Hematopoietic multipotent progenitor cell treated with erythropoietin and hydrocortisone succinate and interleukin-3 and kit ligand, for 8 days (in vitro differentiated cells): ENCODE data around the gene MLXIPL.
"Not testable (repeated sequence)": the region's sequence is repeated elsewhere in the genome, so short reads cannot be mapped to it uniquely, and the experiment has no call there.

Experiments
- DNase-seq: peaks from one replicate; pipeline ENCODE4 v3.0.0-alpha.2; 2015

Gene MLXIPL, protein sequence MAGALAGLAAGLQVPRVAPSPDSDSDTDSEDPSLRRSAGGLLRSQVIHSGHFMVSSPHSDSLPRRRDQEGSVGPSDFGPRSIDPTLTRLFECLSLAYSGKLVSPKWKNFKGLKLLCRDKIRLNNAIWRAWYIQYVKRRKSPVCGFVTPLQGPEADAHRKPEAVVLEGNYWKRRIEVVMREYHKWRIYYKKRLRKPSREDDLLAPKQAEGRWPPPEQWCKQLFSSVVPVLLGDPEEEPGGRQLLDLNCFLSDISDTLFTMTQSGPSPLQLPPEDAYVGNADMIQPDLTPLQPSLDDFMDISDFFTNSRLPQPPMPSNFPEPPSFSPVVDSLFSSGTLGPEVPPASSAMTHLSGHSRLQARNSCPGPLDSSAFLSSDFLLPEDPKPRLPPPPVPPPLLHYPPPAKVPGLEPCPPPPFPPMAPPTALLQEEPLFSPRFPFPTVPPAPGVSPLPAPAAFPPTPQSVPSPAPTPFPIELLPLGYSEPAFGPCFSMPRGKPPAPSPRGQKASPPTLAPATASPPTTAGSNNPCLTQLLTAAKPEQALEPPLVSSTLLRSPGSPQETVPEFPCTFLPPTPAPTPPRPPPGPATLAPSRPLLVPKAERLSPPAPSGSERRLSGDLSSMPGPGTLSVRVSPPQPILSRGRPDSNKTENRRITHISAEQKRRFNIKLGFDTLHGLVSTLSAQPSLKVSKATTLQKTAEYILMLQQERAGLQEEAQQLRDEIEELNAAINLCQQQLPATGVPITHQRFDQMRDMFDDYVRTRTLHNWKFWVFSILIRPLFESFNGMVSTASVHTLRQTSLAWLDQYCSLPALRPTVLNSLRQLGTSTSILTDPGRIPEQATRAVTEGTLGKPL

DNA sequence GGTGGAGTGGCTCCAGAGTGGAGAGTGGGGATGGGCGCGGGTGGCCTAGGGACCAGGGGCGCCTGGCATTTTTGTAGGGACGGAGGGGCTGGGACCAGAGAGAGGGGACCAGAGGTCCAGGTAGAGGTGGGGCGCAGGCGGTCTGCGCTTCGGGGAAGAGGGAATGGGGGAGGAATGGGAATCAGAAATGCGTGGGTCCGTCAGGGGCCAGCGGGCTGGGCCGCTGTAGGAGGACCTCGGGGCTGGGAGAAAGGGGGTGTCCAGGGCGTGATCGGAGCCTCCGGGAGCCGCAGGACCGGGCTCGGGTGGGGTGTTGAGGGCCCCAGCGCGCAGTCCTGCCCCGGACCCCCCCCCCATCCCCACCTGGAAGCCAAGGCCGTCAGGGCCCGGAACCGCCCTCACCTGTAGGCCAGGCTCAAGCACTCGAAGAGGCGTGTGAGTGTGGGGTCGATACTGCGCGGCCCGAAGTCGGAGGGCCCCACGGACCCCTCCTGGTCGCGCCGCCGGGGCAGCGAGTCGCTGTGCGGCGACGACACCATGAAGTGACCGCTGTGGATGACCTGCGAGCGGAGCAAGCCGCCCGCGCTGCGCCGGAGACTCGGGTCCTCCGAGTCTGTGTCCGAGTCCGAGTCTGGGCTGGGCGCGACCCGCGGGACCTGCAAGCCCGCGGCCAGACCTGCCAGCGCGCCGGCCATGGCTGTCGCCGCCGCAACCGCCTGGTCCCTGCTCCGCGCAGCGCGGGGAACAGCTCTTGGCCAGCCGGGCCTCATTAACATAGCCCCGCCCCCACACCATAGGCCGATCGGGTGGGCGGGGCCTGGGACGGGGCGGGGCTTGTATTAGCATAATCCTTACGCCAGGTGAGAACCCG lies at the start of gene MLXIPL:
Gene MLXIPL (minus strand): TSS at position 725 of the 871 bp plus-strand sequence. CDS start 30 bp downstream, at position 695.
- DNase-seq: peak; percentile 70

DNA sequence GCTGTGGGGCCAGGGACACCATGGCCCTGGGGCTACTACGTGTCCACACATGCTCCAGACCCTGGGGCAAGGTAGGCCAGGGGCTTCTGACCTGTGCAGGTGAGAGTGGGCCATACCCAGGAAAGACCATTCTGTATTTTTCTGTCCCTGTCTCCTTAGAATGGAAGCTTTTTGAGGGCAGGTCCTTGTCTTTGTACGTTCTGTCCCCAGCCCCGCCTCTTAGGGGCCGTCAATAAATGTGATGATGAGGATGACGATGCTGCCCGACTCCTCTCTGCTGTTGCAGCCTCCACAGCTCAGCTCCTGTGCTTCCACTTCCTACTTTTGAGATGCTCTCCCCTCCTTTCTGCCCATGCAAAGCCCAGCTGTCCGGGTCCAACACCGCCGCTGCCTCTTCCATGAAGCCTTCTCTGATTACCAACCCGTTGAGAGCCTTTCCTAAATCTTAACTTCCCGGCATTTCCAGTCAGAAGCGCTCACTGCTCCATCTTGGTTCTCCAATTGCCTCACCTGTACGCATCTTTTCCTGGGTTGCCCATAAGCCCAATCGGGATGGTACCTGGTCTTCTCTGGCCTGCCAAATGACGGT lies 47.6 kb upstream of the MLXIPL start:
- DNase-seq: no peak

DNA sequence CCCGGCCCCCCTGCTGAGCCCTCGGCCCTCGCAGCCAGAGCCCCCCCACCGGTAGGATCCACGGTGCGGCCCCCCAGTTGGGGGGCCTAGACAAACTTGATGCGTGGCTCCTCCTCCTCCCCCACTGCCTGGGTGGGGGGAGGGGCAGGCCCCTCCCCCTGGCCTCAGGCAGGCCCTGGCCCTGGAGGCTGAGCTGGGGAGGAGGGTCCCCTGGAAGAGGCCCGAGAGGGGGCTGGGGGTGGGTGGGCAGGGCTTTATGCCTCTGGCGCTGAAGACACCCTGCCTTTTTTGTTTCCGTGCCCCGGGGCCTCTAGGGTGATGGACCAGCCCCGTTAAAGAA lies 47.0 kb upstream of the MLXIPL start:
- DNase-seq: no peak

DNA sequence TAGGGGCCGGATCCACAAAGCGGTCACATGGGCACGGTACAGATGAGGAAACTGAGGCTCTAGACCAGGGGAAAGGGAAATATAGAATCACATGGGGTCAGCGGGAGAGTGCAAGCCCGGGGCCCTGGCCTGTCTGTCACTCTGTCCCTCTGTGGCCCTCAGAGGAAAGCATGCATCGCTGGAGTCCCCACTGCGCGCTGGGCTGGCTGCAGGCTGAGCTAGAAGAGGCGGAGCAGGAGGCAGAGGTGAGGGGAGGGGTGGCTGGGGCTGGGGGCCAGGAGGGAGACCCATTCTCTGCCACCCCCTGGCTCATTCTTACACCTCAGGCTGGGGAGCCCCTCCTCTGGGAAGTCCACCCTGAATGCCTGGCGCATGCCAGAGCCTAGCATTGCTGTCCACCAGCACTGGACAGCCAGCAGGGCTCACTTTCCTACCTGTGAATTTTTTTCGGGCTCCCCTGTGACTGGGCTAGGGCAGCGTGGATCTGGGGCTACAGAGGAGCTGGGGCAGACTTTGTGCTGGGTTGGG lies 45.6 kb upstream of the MLXIPL start:
- no peak for DNase-seq

DNA sequence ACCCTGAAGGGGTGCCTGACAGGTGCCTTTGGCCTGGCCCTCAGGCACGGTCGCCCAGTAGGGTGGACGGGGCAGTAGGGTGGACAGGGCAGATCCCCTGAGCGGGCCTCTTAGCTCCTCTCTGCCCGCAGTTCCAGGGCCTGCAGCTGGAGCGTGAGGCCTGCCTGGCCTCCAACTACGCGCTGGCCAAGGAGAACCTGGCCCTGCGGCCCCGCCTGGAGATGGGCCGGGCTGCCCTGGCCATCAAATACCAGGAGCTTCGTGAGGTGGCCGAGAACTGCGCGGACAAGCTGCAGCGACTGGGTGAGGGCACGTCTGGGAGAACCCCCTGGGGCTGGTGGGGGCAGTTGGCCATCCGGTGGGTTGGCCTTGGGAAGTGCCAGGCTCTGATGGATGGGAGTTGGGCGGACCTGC lies 45.0 kb upstream of the MLXIPL start:
- DNase-seq: no peak

DNA sequence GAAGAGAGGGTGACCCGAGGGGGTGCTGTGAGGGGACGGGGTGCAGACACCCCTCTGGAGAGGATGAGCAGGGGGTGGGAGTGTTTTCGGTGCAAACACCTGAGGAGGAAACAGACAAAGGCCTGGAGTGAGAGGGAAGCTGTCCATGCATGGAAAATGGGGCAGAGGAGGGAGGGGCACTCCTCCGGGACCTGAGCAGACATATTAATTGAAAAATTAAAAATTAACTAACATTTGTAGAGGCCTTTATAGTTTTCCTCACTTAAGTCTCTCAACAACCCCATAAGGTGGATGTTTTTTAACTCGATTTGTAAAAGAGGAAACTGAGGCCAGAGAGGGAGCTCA lies 44.5 kb upstream of the MLXIPL start:
- DNase-seq: no peak

DNA sequence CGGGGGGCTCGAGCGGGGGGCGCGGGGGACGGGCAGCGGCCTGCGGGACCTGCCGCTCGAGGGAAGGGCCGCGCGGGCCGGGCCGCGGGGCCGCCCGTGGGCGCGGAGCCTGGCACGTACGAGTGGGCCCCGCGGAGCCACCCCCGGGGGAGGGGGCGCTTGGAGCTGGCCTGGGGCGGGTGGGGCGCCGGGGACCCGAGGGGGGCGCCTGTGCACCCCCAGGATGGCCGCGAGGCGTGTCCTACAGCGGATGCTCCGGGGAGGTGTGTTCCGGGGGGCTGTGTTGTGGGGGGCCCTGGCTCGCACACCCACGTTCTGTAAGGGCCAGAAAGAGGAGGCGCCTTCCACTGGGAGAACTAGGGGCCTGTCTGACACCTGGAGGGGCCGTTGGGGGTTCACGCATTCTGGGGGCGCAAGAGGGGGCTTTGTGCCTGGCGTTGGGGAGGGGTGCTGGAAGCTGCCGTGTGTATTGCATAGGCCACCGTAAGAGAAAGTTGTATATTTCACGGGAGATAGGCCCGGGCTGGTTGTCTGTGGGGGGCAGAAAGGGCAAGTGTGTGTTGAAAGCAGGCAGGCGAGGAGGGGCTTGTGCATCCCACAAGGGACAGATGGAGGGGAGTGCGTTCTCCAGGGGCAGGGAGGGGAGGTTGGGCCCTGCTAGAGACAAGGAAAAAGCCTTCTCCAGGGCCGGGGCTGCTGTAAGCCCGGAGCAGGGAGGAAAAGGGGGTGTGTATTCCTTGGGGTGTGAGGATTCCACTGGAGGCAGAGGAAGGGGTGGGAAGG lies 44.0 kb upstream of the MLXIPL start:
- DNase-seq: no peak

DNA sequence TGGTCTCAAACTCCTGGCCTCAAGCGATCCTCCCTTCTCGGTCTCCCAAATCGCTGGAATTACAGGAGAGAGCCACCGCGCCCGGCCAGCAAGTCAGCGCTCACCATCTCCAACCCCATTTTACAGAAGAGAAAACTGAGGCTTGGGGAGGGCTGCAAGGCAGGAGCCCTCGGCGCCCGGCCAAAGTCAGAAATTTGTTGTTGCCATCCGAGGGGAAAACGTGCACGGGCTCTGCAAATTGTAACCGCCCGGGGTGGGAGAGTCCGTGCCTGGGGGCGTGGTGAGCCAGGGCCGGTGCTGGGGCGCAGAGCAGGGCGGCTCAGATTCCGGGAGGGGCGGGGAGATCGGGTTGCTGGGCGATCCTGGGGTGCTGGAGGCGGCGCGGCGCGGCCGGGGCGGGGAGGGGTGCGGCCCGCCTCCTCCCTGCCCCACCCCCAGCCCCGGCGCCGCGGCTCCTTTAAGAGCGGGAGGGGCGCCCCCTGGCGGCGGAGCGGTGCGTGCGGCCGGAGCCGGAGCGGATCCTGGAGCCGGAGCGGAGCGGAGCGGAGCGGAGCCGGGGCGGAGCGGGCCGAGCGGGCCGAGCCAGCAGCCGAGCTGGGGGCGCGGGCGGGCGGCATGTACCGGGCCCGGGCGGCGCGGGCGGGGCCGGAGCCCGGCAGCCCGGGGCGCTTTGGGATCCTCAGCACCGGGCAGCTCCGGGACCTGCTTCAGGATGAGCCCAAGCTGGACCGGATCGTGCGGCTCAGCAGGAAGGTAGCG lies 43.2 kb upstream of the MLXIPL start, which contains the start of gene VPS37D:
Gene VPS37D (plus strand): TSS at position 488 of the 759 bp plus-strand sequence. CDS start 128 bp downstream, at position 616.
- DNase-seq: peak; percentile 87

DNA sequence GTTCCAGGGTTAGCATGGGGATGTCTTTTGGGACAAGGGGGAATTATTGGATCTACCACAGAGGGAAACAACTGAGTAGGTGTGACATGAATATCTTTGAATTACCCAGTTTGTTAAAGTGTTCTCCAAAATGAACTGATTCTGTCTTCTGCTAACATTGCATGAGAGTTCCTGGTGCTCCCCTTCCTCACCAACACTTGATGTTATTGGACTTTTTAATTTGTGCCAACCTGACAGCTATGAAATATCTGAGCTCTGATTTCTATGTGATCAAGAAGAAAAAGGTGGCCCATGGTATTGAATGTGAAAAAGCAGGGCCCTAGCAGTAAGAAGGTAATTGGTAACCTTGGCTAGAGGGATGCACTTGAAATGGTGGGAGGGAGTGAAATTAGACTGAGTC lies 38.7 kb upstream of the MLXIPL start:
- DNase-seq: no peak

DNA sequence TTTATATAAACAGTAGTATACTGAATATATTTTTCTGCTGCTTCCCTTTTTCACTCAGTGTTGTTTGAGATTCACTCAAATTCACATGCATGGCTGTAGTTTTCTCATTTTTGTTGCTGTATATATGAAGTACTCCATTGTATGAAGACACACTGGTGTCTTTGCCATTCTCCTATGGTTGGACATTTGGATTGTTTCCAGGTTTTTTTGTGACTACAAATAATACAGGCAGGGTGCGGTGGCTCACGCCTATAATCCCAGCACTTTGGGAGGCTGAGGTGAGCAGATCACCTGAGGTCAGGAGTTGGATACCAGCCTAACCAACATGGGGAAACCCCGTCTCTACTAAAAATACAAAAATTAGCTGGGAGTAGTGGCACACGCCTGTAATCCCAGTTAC lies 36.3 kb upstream of the MLXIPL start:
- DNase-seq: not testable (repeated sequence)

DNA sequence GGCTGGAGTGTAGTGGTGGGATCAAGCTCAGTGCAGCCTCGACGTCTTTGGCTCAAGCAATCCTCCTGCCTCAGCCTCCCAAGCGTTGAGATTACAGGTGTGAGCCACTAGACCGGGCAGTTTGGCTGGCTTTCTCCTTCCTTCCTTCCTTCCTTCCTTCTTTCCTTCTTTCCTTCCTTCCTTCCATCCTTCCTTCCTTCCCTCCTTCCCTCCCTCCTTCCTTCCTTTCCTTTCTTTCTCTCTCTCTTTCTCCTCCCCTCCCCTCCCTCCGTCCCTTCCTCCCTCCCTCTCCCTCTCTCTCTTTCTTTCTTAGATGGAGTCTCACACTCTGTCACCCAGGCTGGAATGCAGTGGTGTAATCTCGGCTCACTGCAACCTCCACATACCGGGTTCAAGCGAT lies 35.7 kb upstream of the MLXIPL start:
- no peak for DNase-seq

DNA sequence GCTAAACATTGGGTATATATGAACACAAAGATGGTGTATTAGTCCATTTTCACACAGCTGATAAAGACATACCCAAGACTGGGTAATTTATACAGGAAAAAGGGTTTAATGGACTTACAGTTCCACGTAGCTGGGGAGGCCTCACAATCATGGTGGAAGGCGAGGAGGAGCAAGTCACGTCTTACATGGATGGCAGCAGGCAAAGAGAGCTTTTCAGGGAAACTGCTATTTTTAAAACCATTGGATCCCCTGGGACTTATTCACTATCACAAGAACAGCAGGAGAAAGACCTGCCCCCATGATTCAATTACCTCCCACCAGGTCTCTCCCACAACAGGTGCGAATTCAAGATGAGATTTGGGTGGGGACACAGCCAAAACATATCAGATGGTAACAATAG lies 31.0 kb upstream of the MLXIPL start:
- not testable (repeated sequence) for DNase-seq

DNA sequence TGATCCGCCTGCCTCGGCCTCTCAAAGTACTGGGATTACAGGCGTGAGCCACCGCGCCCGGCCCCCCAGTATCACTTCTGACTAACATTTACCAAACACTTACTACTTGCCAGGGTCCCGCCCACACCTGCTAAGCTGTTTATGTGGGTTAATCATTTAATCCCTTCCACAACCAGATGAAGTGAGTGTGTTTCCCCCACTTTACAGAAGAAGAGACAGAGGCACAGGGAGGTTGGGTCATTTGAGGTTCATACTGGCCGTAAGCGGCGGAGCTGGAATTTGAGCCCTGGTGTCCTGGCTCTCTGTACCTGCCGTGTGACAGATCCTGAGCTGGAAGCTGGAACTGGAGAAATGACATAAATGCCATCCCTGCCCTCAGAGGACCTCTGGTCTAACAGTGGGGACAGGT lies 28.2 kb upstream of the MLXIPL start:
- DNase-seq: no peak

DNA sequence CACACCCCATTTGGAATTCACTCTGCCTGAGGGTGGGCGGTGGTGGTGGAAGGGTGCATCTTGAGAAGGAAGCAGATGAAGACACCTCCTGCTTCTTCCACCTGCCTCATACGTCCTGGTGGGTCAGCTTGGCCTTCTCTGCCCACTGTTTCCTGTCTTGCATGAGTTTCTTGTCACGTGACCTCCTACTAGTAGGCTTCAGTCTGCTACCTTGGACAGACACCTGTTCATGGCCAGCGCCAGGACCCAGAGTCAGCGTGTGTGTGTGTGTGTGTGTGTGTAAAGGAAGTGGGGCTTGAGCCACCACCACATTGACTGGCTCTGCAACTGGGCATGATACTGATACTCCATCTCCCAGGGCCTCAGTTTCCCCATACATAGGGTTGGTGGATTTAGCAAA lies 26.2 kb upstream of the MLXIPL start:
- no peak for DNase-seq

DNA sequence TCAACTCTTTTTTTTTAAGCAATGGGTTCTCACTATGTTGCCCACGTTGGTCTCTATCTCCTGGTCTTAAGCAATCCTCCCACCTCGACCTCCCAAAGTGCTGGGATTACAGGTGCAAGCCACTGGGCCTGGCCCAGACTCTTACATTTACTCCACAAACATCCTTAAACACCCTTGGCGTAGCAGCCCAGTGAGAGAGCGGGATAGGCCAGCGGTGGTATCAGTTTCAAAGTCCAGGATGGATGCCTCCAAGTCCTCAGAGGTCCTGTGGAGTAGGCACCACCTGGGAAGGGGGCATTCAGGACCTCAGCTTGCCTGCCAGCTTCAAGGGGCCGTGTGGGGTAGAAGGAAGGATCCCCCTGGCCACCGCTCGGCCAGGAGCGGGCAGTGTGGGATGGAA lies 25.3 kb upstream of the MLXIPL start:
- DNase-seq: no peak

DNA sequence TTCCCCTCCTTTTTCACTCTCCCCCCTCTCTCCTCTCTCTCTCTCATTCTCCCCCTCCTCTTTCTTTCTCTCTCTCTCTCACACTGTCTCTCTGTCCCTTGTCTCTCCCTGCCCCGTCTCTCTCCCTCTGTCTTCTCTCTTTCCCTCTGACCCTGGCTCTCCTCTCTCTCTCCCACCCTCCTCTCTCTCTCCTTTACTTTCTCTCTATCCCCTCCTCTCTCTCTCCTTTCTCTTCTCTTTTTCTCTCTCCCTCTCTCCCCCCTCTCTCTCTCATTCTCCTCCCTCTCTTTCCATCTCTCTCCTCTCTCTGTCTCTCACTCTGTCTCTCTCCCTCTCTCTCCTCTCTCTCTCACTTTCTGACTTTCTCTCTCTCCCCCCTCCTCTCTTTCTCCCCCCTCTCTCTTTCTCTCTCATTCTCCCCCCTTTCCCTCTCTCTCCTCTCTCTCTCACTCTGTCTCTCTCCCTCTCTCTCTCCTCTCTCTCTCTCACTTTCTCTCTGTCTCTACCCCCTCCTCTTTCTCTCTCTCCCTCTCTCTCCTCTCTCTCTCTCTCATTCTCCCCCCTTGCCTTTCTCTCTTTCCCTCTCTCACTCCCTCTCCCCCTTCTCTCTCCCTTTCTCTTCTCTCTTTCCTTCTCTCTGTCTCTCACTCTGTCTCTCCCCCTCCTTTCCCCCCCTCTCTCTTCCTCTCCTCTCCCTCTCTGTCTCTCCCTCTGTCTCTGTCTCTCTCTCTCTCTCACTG lies 24.4 kb upstream of the MLXIPL start:
- no peak for DNase-seq

DNA sequence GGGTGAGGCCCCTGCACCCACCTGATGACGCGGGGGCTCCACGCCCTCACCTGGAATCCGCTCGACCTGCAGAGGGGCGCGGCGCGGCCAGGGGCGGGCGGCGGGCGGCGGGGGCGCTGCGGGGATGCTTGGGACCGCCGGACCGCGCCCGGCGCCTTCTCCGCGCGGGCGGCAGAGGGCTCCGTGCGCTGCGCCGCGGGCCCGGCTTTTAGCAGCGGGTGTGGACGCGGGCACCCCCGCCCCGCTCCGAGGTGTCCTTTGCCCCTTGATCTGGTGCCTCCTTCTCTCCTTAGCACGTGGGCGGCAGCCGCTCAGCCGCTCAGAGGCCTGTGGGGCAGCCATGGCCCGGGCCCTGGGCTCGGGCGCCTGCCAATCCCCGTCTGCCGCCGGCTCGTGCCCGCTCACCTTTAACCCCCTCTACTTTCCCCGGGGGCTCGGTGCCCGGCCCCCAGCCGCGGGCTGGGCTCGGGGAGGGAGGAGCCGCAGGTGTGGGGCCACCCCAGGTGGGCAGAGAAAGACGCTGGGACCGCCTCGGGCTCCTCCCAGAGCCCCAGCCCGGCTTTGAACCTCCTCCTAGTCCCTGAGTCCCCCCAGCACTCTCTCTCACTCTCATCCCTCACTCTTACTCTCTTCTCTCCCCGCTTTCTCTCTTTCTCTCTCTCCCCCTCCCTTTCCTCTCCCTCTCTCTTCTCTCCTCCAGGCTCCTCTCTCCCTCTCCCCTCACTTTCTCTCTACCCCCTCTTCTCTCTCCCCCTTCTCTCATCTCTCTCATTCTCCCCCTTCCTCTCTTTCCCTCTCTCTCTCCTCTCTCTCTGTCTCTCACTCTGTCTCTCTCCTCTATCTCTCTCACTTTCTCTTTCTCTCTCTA lies 23.6 kb upstream of the MLXIPL start:
- DNase-seq: no peak

DNA sequence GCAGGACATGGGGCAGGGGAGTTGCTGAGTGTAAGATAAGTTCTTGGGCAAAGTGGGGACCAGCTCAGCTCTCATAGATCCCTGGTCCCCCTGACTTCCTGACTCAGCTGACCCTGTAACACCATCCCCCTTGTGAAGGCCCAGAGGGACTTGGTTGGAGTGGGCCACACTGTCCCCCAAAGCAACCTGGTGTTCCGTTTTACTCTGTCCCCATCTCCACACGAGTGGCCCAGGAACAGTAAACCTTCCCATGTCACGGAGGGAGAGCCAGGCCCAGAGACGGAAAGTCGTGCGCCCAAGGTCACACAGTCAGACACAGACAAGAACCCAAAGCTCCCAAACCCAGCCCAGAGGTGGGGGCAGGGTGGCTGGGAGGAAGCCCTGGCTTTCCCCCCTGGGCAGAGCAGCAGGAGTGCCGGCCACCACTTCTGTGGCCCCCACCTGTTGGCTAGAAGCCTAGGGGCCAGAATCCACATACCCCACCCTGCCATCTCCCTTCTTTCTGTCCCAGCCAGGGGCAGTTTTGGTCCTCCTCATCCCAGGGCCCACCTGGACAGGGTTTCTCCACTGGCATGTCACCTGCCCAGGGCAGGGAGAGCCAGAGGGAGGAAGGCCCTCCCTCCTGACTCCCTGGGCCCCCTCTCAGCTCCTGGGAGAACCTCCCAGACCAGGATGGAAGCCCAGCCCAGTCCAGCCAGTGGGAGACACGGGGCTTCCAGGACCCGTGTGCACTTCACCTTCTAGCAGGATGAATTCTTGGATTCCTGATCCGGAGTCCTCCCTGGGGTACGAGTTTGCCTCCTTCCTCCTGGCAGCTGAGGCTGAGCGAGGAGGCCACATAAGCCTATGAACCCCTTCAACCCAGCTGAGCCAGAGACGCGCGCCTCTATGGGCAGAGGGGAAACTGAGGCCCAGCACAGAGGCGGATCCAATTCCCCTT lies 22.7 kb upstream of the MLXIPL start:
- DNase-seq: no peak
